ENCODE data around the gene CHP2. TPM values are rescaled to one million over a fixed set of nuclear protein-coding genes. Genes with fewer than 3 reads are reported as not detected.
A peak's percentile ranks its signal among the peaks of the same experiment; 100 is the strongest.

CHP2 gene
- total RNA-seq, 2 donors from 2014 or later = not detected

DNA sequence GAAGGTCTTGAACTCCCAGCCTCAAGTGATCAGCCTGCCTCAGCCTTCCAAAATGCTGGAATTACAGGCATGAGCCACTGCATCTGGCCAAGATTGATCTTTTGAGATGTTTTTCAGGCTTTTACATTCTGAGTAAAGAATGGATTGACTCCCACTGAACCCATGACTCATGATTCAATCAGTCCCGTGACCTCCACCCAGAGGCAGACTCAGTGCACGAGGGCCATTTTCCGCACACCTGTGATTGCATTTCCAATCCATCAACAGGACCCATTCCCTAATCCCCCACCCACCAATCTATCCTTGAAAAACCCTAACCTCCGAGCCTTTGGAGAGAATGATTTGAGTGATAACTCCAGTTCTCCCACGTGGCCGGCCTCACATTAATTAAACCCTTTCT, 40.6 kb downstream of the CHP2 start:
- DNase-seq = no peak
- intact Hi-C loops (cut with DNase I) = no loop called here

GRCh38 chr16:23796941-23797340, 42.1 kb downstream of the CHP2 start:
- DNase-seq (no peak), ATAC-seq (no peak)
- intact Hi-C loops (cut with DNase I) = no loop called here

More for the DNA sequence above, 40.6 kb downstream of the CHP2 start:
- ATAC-seq = no peak

DNA sequence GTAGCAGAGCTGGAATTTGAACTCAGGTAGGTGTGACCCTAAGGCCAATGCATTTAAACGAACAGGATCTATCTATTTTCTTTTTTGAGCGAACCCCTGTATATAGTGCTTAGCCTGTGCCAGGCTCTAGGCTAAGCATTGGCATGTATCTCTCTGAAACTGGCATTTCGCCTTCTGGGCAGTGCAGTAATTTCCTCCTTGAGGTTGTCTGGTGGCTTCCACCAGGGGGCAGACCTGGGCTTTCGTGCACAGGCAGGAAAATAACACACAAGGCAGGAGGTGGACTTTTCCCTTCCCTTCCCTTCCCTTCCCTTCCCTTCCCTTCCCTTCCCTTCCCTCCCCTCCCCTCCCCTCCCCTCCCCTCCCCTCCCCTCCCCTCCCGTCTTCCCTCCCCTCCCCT, 46.6 kb downstream of the CHP2 start:
- DNase-seq (peak; percentile 75), ATAC-seq (peak; percentile 70 to 75)
- intact Hi-C loops (cut with DNase I) = loop anchor here (5.0 to 10.0 kb wide), 4 partner anchors 211 to 701 kb away; no protein-coding TSS in a partner anchor

GRCh38 chr16:23802776-23803175, 48.0 kb downstream of the CHP2 start:
- intact Hi-C loops (cut with DNase I) = loop anchor here (5.0 to 10.0 kb wide), 4 partner anchors 210 to 700 kb away; no protein-coding TSS in a partner anchor
- ATAC-seq (no peak), DNase-seq (no peak)

DNA sequence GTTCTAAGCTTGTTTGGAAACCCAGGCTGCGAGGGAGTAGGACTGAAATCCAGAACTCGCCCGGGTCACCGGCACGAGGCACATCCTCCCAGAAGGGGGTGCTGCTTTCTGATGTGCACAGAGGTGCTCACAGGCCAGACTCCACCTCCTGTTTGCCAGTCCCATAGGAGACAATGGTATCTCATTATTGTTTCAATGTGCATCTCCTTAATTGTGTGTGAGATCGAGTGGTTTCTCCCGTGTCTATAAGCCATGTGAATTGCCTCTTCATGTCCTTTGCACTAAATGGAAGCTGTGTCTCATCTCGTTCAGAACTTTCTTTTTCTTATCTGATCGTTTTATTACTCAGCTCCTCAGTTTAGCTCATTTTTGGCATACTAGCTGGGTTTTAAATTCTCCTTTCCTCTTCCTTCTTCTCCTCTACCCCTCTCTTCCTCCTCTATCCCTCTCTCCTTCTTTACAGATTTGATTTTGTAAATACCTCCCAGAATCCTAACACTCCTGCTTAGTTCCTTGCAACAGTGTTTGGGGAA, 48.8 kb downstream of the CHP2 start:
- intact Hi-C loops (cut with DNase I) = loop anchor here (5.0 to 10.0 kb wide), 4 partner anchors 209 to 699 kb away; no protein-coding TSS in a partner anchor
- ATAC-seq = peak in 1 of 2 donors; percentile 65
- peak; percentile 42 for DNase-seq

DNA sequence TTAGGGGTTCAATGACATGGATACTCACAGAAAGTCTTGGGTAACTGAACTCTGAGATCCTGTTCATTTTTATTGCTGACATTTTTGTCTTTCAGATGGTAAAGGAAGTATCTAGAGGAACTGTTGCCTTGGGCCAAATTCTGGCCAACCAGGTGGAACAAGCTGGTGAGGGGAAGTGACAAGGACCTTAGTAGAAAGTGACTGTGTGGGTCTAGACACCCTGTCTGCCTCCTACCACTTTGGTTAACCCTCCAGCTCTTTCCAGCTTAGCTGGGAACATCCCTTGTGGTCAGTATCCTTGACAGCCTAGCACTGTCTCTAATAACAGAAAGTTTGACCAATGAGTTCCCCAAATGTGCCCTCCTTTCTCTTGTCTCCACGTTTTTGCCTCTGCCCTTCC, 52.2 kb downstream of the CHP2 start:
- intact Hi-C loops (cut with DNase I) = loop anchor here in 1 of 2 donors (10.0 kb wide), 1 partner anchor 208 kb away; no protein-coding TSS in a partner anchor
- ATAC-seq (peak in 1 of 2 donors; percentile 46), DNase-seq (no peak)

Other genes starting within 250 kb of the CHP2 start
- 10 to 100 TPM; 60.1 to 60.3 TPM for gene GGA2, start 244.5 kb upstream of the CHP2 start, total RNA-seq
- gene EARS2, start 197.7 kb upstream of the CHP2 start, total RNA-seq = 10 to 100 TPM; 16.6 to 19.3 TPM
- gene UBFD1, start 197.3 kb upstream of the CHP2 start, total RNA-seq = 10 to 100 TPM; 50.7 to 62.3 TPM
- gene NDUFAB1, start 158.7 kb upstream of the CHP2 start, total RNA-seq = 100 to 1,000 TPM; 445 TPM
- gene PALB2, start 113.7 kb upstream of the CHP2 start, total RNA-seq = 1 to 10 TPM; 6.3 to 6.6 TPM
- 10 to 100 TPM; 32.9 to 45.9 TPM for gene DCTN5, start 113.6 kb upstream of the CHP2 start, total RNA-seq
- 1 to 10 TPM in 1 of 2 donors, under 1 TPM in 1; 0.52 to 1.5 TPM for gene PLK1, start 76.1 kb upstream of the CHP2 start, total RNA-seq
- gene ERN2, start 41.8 kb upstream of the CHP2 start, total RNA-seq = under 1 TPM in 1 of 2 donors, not detected in 1; 0.34 TPM
- 1 to 10 TPM; 4.1 to 4.7 TPM for gene PRKCB, start 81.0 kb downstream of the CHP2 start, total RNA-seq